K562 (cell line): Measurements from ENCODE around the gene CDH18. TPM values are rescaled to one million over a fixed set of nuclear protein-coding genes. Genes with fewer than 3 reads are reported as not detected.

ENCODE experiments used
- ATAC-seq: fragments of 200-7000 bp; cut with Tn5 transposase; 3 replicates; pipeline ENCODE4 v1.9.1; 2020; ENCODE audit warnings: moderate library complexity
- BruUV-seq: library from RNA; stranded (reverse); fragments of 400-500 nt; replicated peaks from 2 replicates; lab custom pipeline; 2021; lab: Mats Ljungman, UMichigan
- CTCF ChIA-PET: fragments of 300-600 bp; formaldehyde crosslinking; extraction: SDS; loops from one replicate; lab custom pipeline; 2021; ENCODE audit warnings: low intra/inter-chr PET ratio; lab: Yijun Ruan, JAX
- POLR2A ChIA-PET: fragments of 300-600, 350-650 bp; sonication (Branson Sonifier 250); formaldehyde crosslinking; extraction: SDS; loops from one replicate; lab custom pipeline; 2021; ENCODE audit warnings: antibody characterized with exemption, inconsistent platforms; lab: Yijun Ruan, JAX
- DNase-seq, 4 experiments: peaks; one replicate each; pipeline versions ENCODE4 v3.0.0 to v3.0.0-alpha.2; 2011 to 2018; ENCODE audit warnings: low spot score in 3 of 4, mixed read lengths in 3 of 4; ENCODE audit errors: extremely low read depth in 1 of 4
- FAIRE-seq: peaks from 2 replicates; lab custom pipeline; 2011; peaks lifted over from hg19 to GRCh38; lab: Jason Lieb, UNC
- H2AFZ ChIP-seq: 2 replicates; pipeline ENCODE4 v1.6.0; 2011; ENCODE audit warnings: low read depth, low read length, control low read depth, inconsistent platforms
- H3K27ac ChIP-seq: fragments of 200-600 bp; 3 replicates; pipeline ENCODE4 v1.8.0; 2011; ENCODE audit warnings: low read depth, mild to moderate bottlenecking, control low read depth, inconsistent platforms, low read length, moderate library complexity, mixed read lengths; ENCODE audit errors: extremely low read depth
- H3K27me3 ChIP-seq, 2 experiments: fragments of 300-600 bp in 1 of 2; 2 replicates in 1 of 2; 3 replicates in 1 of 2; pipeline versions ENCODE4 v1.6.0 to v1.8.0; 2011; ENCODE audit warnings: inconsistent platforms in 2 of 2, low read length in 2 of 2, mild to moderate bottlenecking in 1 of 2, mixed read lengths in 1 of 2, moderate library complexity in 1 of 2; ENCODE audit not compliant: control insufficient read depth in 2 of 2, insufficient read depth in 2 of 2
- H3K36me3 ChIP-seq: fragments of 300-600 bp; 3 replicates; pipeline ENCODE4 v1.8.0; 2011; ENCODE audit warnings: mild to moderate bottlenecking, low read length, inconsistent platforms; ENCODE audit not compliant: control insufficient read depth, insufficient read depth
- H3K4me1 ChIP-seq, 2 experiments: fragments of 200-600 bp in 1 of 2; replicated peaks in 1 of 2; 2 replicates in 1 of 2; 3 replicates in 1 of 2; pipeline versions ENCODE4 v1.5.1 to v1.8.0; 2011; ENCODE audit warnings: inconsistent platforms in 2 of 2, low read length in 2 of 2, mild to moderate bottlenecking in 1 of 2, mixed read lengths in 1 of 2, moderate library complexity in 1 of 2; ENCODE audit not compliant: control insufficient read depth in 2 of 2, insufficient read depth in 2 of 2
- H3K4me2 ChIP-seq: 2 replicates; pipeline ENCODE4 v1.6.1; 2011; ENCODE audit warnings: low read length, control low read depth, inconsistent platforms, mixed read lengths; ENCODE audit not compliant: insufficient read depth
- H3K4me3 ChIP-seq: fragments of 200-600 bp; sonication (generic), shearing (Covaris generic); 2 replicates; pipeline ENCODE4 v1.5.1; 2016; ENCODE audit warnings: control low read depth, inconsistent platforms
- H3K79me2 ChIP-seq: fragments of 200-600 bp; 3 replicates; pipeline ENCODE4 v1.8.0; 2011; ENCODE audit warnings: low read length, inconsistent platforms; ENCODE audit not compliant: control insufficient read depth, insufficient read depth
- H3K9ac ChIP-seq, 2 experiments: 2 replicates each; pipeline versions ENCODE4 v1.6.0 to v1.6.1; 2011; ENCODE audit warnings: low read depth in 2 of 2, low read length in 2 of 2, control low read depth in 1 of 2, inconsistent platforms in 1 of 2, mild to moderate bottlenecking in 1 of 2, mixed read lengths in 1 of 2; ENCODE audit not compliant: insufficient read depth in 1 of 2
- H3K9me1 ChIP-seq: one replicate; pipeline ENCODE4 v1.6.0; 2011; ENCODE audit warnings: inconsistent platforms, mild to moderate bottlenecking, low read length, moderate library complexity; ENCODE audit not compliant: control insufficient read depth, insufficient read depth
- H3K9me3 ChIP-seq: replicated peaks from 2 replicates; pipeline ENCODE4 v1.5.1; 2011; ENCODE audit warnings: low read depth, low read length, inconsistent platforms; ENCODE audit not compliant: control insufficient read depth, insufficient read depth
- H4K20me1 ChIP-seq: replicated peaks from 2 replicates; pipeline ENCODE4 v1.6.1; 2011; ENCODE audit warnings: low read length, inconsistent platforms, mixed read lengths; ENCODE audit not compliant: control insufficient read depth, insufficient read depth
- ARID2 ChIP-seq: fragments of 450-650 bp; IDR thresholded peaks from 2 replicates; pipeline ENCODE4 v1.6.1; 2017; ENCODE audit warnings: antibody characterized with exemption, mild to moderate bottlenecking
- GATA2 ChIP-seq: sonication (generic); formaldehyde crosslinking; IDR thresholded peaks from 2 replicates; pipeline ENCODE4 v1.4.0; 2020; ENCODE audit warnings: mild to moderate bottlenecking, missing genetic modification reagents
- KAT8 ChIP-seq: fragments of 450-650 bp; IDR thresholded peaks from 2 replicates; pipeline ENCODE4 v1.6.1; 2016; ENCODE audit warnings: low read depth, mild to moderate bottlenecking
- NCOA2 ChIP-seq, 2 experiments: fragments of 450-650 bp; IDR thresholded peaks; 2 replicates each; pipeline ENCODE4 v1.6.1; 2018; ENCODE audit warnings: mild to moderate bottlenecking in 2 of 2, moderate library complexity in 1 of 2; ENCODE audit not compliant: partially characterized antibody in 2 of 2
- NFE2 ChIP-seq: IDR thresholded peaks from 2 replicates; pipeline ENCODE4 v1.6.1; 2014; ENCODE audit warnings: antibody characterized with exemption, low read depth
- SP1 ChIP-seq: sonication (generic); formaldehyde crosslinking; IDR thresholded peaks from 2 replicates; pipeline ENCODE4 v1.8.1; 2022; ENCODE audit warnings: mild to moderate bottlenecking, missing genetic modification reagents
- TEAD4 ChIP-seq, 2 experiments: sonication (generic) in 1 of 2; formaldehyde crosslinking in 1 of 2; IDR thresholded peaks; 2 replicates each; pipeline versions ENCODE4 v1.6.1 to v1.8.0; 2012 to 2022; ENCODE audit warnings: borderline replicate concordance in 1 of 2, inconsistent platforms in 1 of 2, low read length in 1 of 2, mild to moderate bottlenecking in 1 of 2, missing genetic modification reagents in 1 of 2
- ZC3H4 ChIP-seq: sonication (generic); formaldehyde crosslinking; IDR thresholded peaks from 2 replicates; pipeline ENCODE4 v1.9.0; 2021; ENCODE audit warnings: missing genetic modification reagents, borderline replicate concordance
- ZKSCAN1 ChIP-seq: fragments of 150-350 bp; IDR thresholded peaks from 2 replicates; pipeline ENCODE4 v1.6.1; 2016; ENCODE audit warnings: low read depth, low read length
- ZNF41 ChIP-seq: fragments of 250-450 bp; sonication (Bioruptor Pico); conservative IDR thresholded peaks from 2 replicates; pipeline ENCODE4 v1.4.0; 2020; ENCODE audit warnings: mild to moderate bottlenecking
- ZNF584 ChIP-seq: fragments of 200-800 bp; sonication (Bioruptor generic); IDR thresholded peaks from 2 replicates; pipeline ENCODE4 v1.6.1; 2016; ENCODE audit warnings: low read depth, mild to moderate bottlenecking, missing genetic modification characterization, missing compliant biosample characterization
- WGBS: fragments of 100-300 bp; shearing (Covaris generic); methylation state at CpG from one replicate; pipeline ENCODE4 v1.1.6; 2016; ENCODE audit warnings: low coverage, mixed read lengths; ENCODE audit not compliant: insufficient coverage; ENCODE audit errors: missing lambda C conversion rate; 5-methylcytosine and 5-hydroxymethylcytosine counted together
- in situ Hi-C: fragments of 300-500 bp; cut with MboI; formaldehyde crosslinking; loops from 4 replicates; pipeline ENCODE4 v1.15.0; 2018; ENCODE audit warnings: inconsistent platforms, mixed read lengths
- intact Hi-C: fragments of 100-400 bp; cut with micrococcal nuclease; formaldehyde crosslinking; loops from 2 replicates; pipeline ENCODE4 v1.14.2; 2022
- polyA plus RNA-seq, 8 experiments: library from polyadenylated mRNA; depleted of rRNA in 4 of 8; stranded (reverse) in 5 of 8; unstranded in 3 of 8; fragments of >200 nt; fragmentation: Nextera tagmentation in 2 of 8; fragmentation: Illumina TruSeq in 1 of 8; extraction: Ambion mirVana in 2 of 8; extraction: Trizol in 1 of 8; gene quantifications; 2 replicates each; pipeline versions ENCODE4 v1.2.1 to v1.2.3, GENCODE V29; 2011 to 2014; ENCODE audit warnings: inconsistent platforms in 1 of 8, missing spikeins in 1 of 8
- total RNA-seq, 7 experiments: library from RNA; depleted of rRNA in 6 of 7; stranded (reverse); fragments of >200 nt in 6 of 7; fragmentation: Illumina TruSeq in 2 of 7; extraction: Trizol in 2 of 7; gene quantifications; 2 replicates each; pipeline versions ENCODE4 v1.2.1 to v1.2.3, GENCODE V29; 2011 to 2021; ENCODE audit warnings: low replicate concordance in 1 of 7
- TF ChIP-seq, protein P1 (sequence below): IDR thresholded peaks from 2 replicates; pipeline ENCODE4 v1.6.1; 2014; ENCODE audit warnings: antibody characterized with exemption
- TF ChIP-seq, protein P2 (sequence below): fragments of 250-450 bp; sonication (Bioruptor Pico); IDR thresholded peaks from 2 replicates; pipeline ENCODE4 v1.5.0; 2021; ENCODE audit warnings: mild to moderate bottlenecking, moderate library complexity

The CDH18 gene
- total and polyA plus RNA-seq, 9 of the 15 experiments (the other 6 are each of a cell fraction or from before 2014, with no cell fraction given) = 0.18 to 1.4 (median 0.31) TPM

DNA sequence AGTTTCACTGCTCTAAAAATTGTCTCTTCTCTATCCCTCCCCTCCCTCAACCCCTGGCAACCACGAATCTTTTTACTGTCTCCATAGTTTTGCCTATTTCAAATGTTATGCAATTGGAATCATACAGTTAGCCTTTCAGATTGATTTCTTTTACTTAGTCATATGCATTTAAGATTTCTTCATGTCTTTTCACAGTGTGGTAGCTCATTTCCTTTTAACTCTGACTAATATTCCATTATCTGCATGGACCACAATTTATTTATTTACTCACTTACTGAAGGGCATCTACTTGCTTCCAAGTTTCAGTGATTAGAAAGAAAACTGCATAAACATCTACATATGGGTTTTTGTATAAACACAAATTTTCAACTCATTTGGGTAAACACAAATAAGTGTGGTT, 372.3 kb downstream of the CDH18 start:
- Histone ChIP-seq H3K27me3 (no peaks in the 10 kb centered on the region), H3K36me3 (no peaks in the 10 kb centered on the region), H3K27ac (no peak overlapping the region), H3K9me3 (no peaks in the 10 kb centered on the region), H3K9me1 (no peaks in the 10 kb centered on the region), H4K20me1 (no peaks in the 10 kb centered on the region), H3K4me2 (no peak overlapping the region), H3K4me1 (no peaks in the 10 kb centered on the region), H3K4me3 (no peak overlapping the region), H3K9ac (no peak overlapping the region), H2AFZ (no peak overlapping the region), H3K79me2 (no peaks in the 10 kb centered on the region)
- ATAC-seq (no peak), FAIRE-seq (no peak), DNase-seq (no peak)
- BruUV-seq = no TSS peak
- POLR2A ChIA-PET = no interaction called here
- intact Hi-C loops = no loop called here
- TF ChIP-seq ZNF584 (no peak), TEAD4 (IDR thresholded peaks at IDR 0.05; ENCODE audit: low read length) (no peak), TEAD4 (CRISPR knock-in tag; IDR thresholded peaks at IDR 0.05; ENCODE audit: borderline replicate concordance) (no peak), ZKSCAN1 (no peak), SP1 (CRISPR knock-in tag) (no peak)
- WGBS = 0% methylated on average over 1 of the region's 1 CpG
- in situ Hi-C loops = no loop called here
- CTCF ChIA-PET = no interaction called here

DNA sequence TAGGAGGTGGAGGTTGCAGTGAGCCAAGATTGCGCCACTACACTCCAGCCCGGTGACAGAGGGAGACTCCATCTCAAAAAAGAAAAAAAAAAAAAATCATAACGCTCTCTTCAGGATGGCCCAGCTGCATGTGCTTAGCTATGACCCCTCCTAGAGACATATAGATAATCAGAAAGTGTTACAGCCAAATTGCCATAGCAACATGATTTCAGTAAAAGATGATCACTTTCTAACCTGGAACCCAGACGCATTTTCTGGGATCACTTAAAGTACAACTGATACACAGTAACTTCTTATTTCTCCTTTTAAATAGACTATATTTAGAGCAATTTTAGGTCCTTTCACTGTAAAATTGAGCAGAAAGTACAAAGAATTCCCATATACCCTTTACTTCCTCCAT, 372.9 kb downstream of the CDH18 start:
- in situ Hi-C loops = no loop called here
- POLR2A ChIA-PET = no interaction called here
- no peak overlapping the region for H2AFZ ChIP-seq
- no peak for FAIRE-seq
- no peaks in the 10 kb centered on the region for H3K27me3 ChIP-seq
- no peaks in the 10 kb centered on the region for H3K36me3 ChIP-seq
- no peaks in the 10 kb centered on the region for H3K9me1 ChIP-seq
- WGBS = 6% methylated on average over 4 of the region's 4 CpGs
- no peaks in the 10 kb centered on the region for H3K9me3 ChIP-seq
- no peak overlapping the region for H3K4me2 ChIP-seq
- no peaks in the 10 kb centered on the region for H3K4me1 ChIP-seq
- ATAC-seq = no peak
- intact Hi-C loops = no loop called here
- CTCF ChIA-PET = no interaction called here
- no TSS peak for BruUV-seq
- H3K27ac ChIP-seq = no peak overlapping the region
- H4K20me1 ChIP-seq = no peaks in the 10 kb centered on the region
- no peak overlapping the region for H3K4me3 ChIP-seq
- no peak for DNase-seq
- no peaks in the 10 kb centered on the region for H3K79me2 ChIP-seq
- no peak overlapping the region for H3K9ac ChIP-seq
- TF ChIP-seq NCOA2 (IDR thresholded peaks at IDR 0.05; ENCODE audit: partially characterized antibody in 2 of 2) (no peak), GATA2 (CRISPR knock-in tag) (no peak), ZNF41 (CRISPR knock-in tag) (no peak), ZC3H4 (CRISPR knock-in tag) (no peak), ARID2 (no peak), NFE2 (no peak), KAT8 (no peak)
- TF ChIP-seq, protein P1, sequence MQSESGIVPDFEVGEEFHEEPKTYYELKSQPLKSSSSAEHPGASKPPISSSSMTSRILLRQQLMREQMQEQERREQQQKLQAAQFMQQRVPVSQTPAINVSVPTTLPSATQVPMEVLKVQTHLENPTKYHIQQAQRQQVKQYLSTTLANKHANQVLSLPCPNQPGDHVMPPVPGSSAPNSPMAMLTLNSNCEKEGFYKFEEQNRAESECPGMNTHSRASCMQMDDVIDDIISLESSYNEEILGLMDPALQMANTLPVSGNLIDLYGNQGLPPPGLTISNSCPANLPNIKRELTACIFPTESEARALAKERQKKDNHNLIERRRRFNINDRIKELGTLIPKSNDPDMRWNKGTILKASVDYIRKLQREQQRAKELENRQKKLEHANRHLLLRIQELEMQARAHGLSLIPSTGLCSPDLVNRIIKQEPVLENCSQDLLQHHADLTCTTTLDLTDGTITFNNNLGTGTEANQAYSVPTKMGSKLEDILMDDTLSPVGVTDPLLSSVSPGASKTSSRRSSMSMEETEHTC = no peak
- TF ChIP-seq, protein P2, sequence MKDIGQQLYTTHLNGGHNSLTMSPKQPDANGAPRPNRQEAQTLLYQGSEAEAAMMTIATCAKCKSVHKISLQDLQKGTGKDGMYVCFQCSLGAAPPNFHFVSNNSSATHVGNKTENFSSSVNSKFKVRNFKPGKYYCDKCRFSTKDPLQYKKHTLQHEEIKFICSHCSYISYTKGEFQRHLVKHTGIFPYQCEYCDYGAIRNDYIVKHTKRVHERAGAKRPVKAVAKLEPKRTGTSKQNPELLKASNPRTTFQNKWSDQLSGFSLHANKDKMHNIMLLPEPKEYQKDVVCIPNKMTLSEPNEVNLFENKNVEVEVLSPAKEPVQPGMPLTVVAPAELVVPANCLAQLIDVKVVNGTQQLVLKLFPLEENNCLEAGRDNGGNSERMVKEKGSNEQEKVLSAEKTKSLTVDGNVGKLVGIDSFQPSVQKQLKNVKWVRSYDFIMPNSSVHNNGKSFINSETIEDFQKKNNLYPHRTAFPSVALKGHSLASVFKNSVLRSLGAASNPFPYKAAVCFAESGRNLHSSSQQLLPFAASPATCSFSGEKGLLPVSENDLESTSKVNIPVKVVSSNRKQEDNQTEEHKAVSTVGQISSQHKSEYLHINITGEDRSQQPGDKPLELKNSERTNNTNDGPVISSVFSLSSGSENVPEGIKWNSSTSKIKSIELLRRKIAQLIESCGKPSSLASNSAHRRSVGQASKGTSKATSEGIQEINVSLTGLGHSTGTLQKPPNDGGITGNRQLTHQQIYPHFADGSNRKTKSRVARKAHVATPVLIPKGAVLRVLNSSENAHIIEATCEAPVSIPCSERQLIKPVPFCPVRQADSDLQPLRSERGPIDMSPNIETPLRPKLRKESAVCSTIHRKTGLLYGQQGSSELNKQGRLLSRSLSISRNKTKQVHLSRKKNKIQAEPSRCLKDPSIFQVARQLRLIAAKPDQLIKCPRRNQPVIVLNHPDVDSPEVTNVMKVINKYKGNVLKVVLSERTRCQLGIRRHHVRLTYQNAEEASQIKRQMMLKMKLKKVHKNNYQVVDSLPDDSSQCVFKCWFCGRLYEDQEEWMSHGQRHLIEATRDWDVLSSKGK (CRISPR knock-in tag) = no peak
